ENCODE results near the gene KIF26A.

DNA sequence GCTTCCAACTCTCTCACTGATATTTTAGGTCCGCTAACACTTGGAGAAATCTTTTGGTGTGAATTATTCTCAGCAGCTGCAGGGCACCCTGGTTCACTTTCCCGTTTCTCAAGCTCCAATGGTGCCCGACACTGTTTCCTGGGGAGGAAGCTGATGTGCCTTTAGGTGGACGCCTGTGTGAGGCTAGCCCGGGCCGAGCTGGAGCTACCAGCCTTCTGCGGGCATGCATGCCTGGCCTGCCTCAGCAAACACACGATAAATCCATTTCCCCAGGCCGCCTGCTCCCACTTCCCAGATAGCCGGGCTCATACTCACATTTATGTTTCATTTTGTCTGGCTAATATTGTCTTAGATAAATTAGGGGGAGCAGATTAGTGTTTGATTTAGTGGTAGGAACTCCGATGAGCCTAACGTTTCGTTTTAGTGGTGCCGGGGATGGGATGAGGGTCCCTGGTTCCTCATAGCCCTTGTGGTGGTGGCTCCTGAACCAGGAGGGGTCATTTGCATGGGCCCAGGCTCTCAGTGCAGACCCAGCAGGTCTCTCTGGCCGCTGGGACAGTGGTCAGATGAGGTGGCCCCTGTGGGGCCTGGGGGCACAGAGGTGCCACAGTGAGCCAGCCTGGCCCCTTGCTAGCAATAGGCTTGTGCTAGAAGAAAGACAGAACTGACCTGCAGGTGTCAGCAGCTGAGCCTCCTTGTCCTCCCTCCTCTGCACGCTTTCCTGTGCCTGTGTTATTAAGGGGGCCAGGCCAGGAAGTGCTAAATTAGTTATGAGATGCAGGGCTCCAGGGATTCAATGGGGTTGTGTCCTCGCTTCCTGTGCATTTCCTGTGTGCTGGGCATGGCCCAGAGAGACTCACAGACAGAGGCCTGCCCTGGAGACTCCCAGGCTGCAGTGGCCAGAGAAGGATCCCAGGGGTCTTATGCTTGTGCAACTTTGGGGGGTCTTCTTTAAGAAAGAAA is 88.3 kb downstream of the KIF26A start:
- TF ChIP-seq, protein P1, sequence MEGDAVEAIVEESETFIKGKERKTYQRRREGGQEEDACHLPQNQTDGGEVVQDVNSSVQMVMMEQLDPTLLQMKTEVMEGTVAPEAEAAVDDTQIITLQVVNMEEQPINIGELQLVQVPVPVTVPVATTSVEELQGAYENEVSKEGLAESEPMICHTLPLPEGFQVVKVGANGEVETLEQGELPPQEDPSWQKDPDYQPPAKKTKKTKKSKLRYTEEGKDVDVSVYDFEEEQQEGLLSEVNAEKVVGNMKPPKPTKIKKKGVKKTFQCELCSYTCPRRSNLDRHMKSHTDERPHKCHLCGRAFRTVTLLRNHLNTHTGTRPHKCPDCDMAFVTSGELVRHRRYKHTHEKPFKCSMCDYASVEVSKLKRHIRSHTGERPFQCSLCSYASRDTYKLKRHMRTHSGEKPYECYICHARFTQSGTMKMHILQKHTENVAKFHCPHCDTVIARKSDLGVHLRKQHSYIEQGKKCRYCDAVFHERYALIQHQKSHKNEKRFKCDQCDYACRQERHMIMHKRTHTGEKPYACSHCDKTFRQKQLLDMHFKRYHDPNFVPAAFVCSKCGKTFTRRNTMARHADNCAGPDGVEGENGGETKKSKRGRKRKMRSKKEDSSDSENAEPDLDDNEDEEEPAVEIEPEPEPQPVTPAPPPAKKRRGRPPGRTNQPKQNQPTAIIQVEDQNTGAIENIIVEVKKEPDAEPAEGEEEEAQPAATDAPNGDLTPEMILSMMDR (IDR thresholded peaks at IDR 0.05; ENCODE audit: low read length): no peak
- no peak for TF ChIP-seq EZH2phosphoT487 (IDR thresholded peaks at IDR 0.05; ENCODE audit: low read length)
